Activated CD8-positive, alpha-beta memory T cell treated with anti-CD3 and anti-CD28 coated beads, Interleukin-2, amount 10 ng/mL, durations not matched to agents 7 days and 5 days (primary cell): ENCODE data around the gene POLR2A. TPM values are rescaled to one million over a fixed set of nuclear protein-coding genes. Genes with fewer than 3 reads are reported as not detected.

Source experiments
- ATAC-seq: fragments of 150-1000 bp; cut with Tn5 transposase; one replicate; pipeline ENCODE4 v1.10.0; 2021; ENCODE audit warnings: moderate library complexity
- CTCF ChIA-PET: fragments of 350-600 bp; sonication (Branson Sonifier 250); formaldehyde crosslinking; loops from one replicate; lab custom pipeline; 2021; ENCODE audit warnings: antibody characterized with exemption; lab: Charles Lee
- DNase-seq: peaks from one replicate; pipeline ENCODE4 v3.0.0-alpha.2; 2020
- H3K27ac Mint-ChIP-seq: one replicate; pipeline ENCODE4 v1.8.0; 2021; ENCODE audit warnings: mild to moderate bottlenecking, mixed read lengths
- H3K27me3 Mint-ChIP-seq: one replicate; pipeline ENCODE4 v1.8.0; 2021; ENCODE audit warnings: mixed read lengths
- H3K36me3 Mint-ChIP-seq: one replicate; pipeline ENCODE4 v1.8.0; 2021; ENCODE audit warnings: mild to moderate bottlenecking, mixed read lengths
- H3K4me1 Mint-ChIP-seq: one replicate; pipeline ENCODE4 v1.8.0; 2021; ENCODE audit warnings: mixed read lengths
- H3K4me3 Mint-ChIP-seq: one replicate; pipeline ENCODE4 v1.8.0; 2021; ENCODE audit warnings: mild to moderate bottlenecking, moderate library complexity, mixed read lengths
- H3K9me3 Mint-ChIP-seq: one replicate; pipeline ENCODE4 v1.8.0; 2022; ENCODE audit warnings: low read depth, mixed read lengths
- total RNA-seq, 2 experiments: library from RNA; stranded (reverse); gene quantifications; one replicate each; pipeline ENCODE4 v1.2.3, GENCODE V29; 2021

POLR2A gene
- total RNA-seq, 2 experiments from 2014 or later = 198 to 228 TPM

- Mint-ChIP-seq H3K27me3 (no peaks in the 10 kb centered on the region), H3K27ac (peak overlapping the region; percentile 74), H3K4me1 (peaks cover 67% of the 10 kb centered on the region), H3K36me3 (peaks cover 34% of the 10 kb centered on the region), H3K4me3 (peak overlapping the region; percentile 90), H3K9me3 (no peaks in the 10 kb centered on the region)
- CTCF ChIA-PET = interaction anchor here (0.7 to 3.9 kb wide), 8 partner anchors 10 to 130 kb away, joined by 3 to 41 read pairs (median 7); partner anchors contain the start of genes FGF11, SENP3 and TMEM102
- DNase-seq = no peak
- ATAC-seq = no peak
Measured at GRCh38 chr17:7486181-7486580, 2.0 kb downstream of the POLR2A start.

DNA sequence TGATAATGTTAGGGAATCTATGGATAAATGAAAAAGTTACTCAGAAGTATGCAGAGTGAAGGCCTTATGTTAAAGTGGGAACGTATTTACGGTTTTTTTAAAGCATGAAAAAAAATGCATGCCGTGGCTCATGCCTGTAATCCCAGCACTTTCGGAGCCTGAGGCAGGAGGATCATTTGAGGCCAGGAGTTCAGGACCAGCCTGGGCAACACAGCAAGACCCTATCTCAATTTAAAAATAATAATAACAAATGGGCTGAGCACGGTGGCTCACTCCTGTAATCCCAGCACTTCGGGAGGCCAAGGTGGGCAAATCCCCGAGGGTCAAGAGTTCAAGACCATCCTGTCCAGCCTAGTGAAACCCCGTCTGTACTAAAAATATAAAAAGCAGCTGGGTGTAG lies 6.0 kb downstream of the POLR2A start:
- Mint-ChIP-seq H3K4me1 (peaks cover 66% of the 10 kb centered on the region), H3K27ac (peak overlapping the region; percentile 16), H3K36me3 (peaks cover 55% of the 10 kb centered on the region), H3K9me3 (no peaks in the 10 kb centered on the region), H3K27me3 (no peaks in the 10 kb centered on the region), H3K4me3 (no peak overlapping the region)
- ATAC-seq (no peak), DNase-seq (no peak)
- CTCF ChIA-PET = interaction anchor here (1.0 to 3.1 kb wide), 3 partner anchors 25 to 70 kb away, joined by 3 to 12 read pairs (median 7); no protein-coding TSS in a partner anchor

- CTCF ChIA-PET = interaction anchor here (1.1 to 3.1 kb wide), 3 partner anchors 24 to 69 kb away, joined by 5 to 12 read pairs (median 7); no protein-coding TSS in a partner anchor
Measured at GRCh38 chr17:7491583-7491982, 7.4 kb downstream of the POLR2A start.

DNA sequence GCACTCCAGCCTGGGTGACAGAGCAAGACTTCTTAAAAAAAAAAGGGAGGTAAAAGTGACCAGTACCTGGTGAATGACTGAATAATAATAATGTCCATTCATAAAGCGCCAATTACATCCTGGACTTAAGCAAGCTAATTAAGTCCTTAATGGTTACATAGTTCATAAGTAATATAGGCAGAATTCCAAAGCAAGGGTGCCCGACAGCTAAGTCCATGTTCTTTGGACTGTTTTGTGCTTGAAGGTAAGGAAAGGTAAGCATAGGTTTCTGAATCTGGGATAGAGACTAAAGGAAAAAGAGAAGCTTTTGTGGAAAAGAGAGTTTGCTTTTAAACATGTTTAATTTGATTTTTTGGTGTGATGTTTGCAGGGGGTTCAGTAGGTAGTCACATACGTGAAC lies 9.8 kb downstream of the POLR2A start:
- peaks cover 38% of the 10 kb centered on the region for H3K4me1 Mint-ChIP-seq
- H3K4me3 Mint-ChIP-seq = no peak overlapping the region
- no peak overlapping the region for H3K27ac Mint-ChIP-seq
- CTCF ChIA-PET = interaction anchor here (2.0 kb wide), 1 partner anchor 193 kb away, joined by 5 read pairs; the partner anchor contains the start of gene TP53
- no peak for ATAC-seq
- H3K27me3 Mint-ChIP-seq = no peaks in the 10 kb centered on the region
- peaks cover 66% of the 10 kb centered on the region for H3K36me3 Mint-ChIP-seq
- H3K9me3 Mint-ChIP-seq = no peaks in the 10 kb centered on the region
- DNase-seq = no peak

More at GRCh38 chr17:7491583-7491982, 7.4 kb downstream of the POLR2A start:
- Mint-ChIP-seq H3K36me3 (peaks cover 58% of the 10 kb centered on the region), H3K27ac (peak overlapping the region; percentile 26), H3K27me3 (no peaks in the 10 kb centered on the region), H3K4me3 (no peak overlapping the region), H3K9me3 (no peaks in the 10 kb centered on the region), H3K4me1 (peaks cover 58% of the 10 kb centered on the region)
- ATAC-seq (no peak), DNase-seq (no peak)

GRCh38 chr17:7495906-7496434 lies 11.8 kb downstream of the POLR2A start:
- DNase-seq (no peak), ATAC-seq (no peak)
- Mint-ChIP-seq H3K27me3 (no peaks in the 10 kb centered on the region), H3K9me3 (no peaks in the 10 kb centered on the region), H3K4me1 (peaks cover 24% of the 10 kb centered on the region), H3K27ac (peak overlapping the region; percentile 55), H3K4me3 (no peak overlapping the region), H3K36me3 (peaks cover 72% of the 10 kb centered on the region)
- CTCF ChIA-PET = interaction anchor here (1.1 to 2.0 kb wide), 3 partner anchors 27 to 191 kb away, joined by 3 to 5 read pairs (median 4); partner anchors contain the start of gene TP53

DNA sequence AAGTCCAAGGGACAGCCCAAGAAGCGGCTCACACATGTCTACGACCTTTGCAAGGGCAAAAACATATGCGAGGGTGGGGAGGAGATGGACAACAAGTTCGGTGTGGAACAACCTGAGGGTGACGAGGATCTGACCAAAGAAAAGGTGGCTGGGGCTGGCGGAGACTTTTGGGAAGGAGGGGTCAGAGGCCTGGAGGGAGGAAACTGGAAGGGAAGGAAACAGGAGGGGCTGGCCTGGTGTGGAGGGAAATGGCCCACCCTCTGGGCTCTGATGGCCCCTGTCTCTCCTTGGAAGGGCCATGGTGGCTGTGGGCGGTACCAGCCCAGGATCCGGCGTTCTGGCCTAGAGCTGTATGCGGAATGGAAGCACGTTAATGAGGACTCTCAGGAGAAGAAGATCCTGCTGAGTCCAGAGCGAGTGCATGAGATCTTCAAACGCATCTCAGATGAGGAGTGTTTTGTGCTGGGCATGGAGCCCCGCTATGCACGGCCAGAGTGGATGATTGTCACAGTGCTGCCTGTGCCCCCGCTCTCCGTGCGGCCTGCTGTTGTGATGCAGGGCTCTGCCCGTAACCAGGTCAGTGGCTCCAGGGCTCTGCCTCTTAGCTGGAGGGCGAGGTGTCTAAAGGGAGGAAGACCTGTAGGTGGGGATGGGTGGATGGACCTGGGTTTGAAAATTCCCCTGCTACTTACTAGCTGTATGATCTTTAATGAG lies 12.5 kb downstream of the POLR2A start:
- Mint-ChIP-seq H3K36me3 (peaks cover 76% of the 10 kb centered on the region), H3K27ac (no peak overlapping the region), H3K9me3 (no peaks in the 10 kb centered on the region), H3K4me3 (no peak overlapping the region), H3K4me1 (peaks cover 21% of the 10 kb centered on the region), H3K27me3 (no peaks in the 10 kb centered on the region)
- DNase-seq = no peak
- CTCF ChIA-PET = interaction anchor here (1.1 to 1.6 kb wide), 3 partner anchors 18 to 64 kb away, joined by 3 to 4 read pairs (median 3); no protein-coding TSS in a partner anchor
- no peak for ATAC-seq

DNA sequence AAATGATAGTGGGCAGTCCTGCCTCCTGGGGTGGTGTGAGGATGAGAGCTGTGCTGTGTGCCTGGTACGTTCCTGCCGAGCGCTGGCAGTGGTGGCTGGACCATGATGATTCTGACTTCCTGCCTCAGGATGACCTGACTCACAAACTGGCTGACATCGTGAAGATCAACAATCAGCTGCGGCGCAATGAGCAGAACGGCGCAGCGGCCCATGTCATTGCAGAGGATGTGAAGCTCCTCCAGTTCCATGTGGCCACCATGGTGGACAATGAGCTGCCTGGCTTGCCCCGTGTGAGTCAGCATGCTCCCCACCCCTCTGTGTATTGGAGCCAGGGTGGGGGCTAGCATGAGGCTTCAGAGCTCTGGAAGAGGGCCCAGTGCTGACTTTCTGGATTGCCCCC lies 13.1 kb downstream of the POLR2A start:
- no peak overlapping the region for H3K27ac Mint-ChIP-seq
- H3K36me3 Mint-ChIP-seq = peaks cover 75% of the 10 kb centered on the region
- no peaks in the 10 kb centered on the region for H3K9me3 Mint-ChIP-seq
- H3K4me3 Mint-ChIP-seq = no peak overlapping the region
- DNase-seq = no peak
- peaks cover 17% of the 10 kb centered on the region for H3K4me1 Mint-ChIP-seq
- CTCF ChIA-PET = interaction anchor here (1.1 kb wide), 1 partner anchor 17 kb away, joined by 3 read pairs; no protein-coding TSS in a partner anchor
- no peaks in the 10 kb centered on the region for H3K27me3 Mint-ChIP-seq
- no peak for ATAC-seq

DNA sequence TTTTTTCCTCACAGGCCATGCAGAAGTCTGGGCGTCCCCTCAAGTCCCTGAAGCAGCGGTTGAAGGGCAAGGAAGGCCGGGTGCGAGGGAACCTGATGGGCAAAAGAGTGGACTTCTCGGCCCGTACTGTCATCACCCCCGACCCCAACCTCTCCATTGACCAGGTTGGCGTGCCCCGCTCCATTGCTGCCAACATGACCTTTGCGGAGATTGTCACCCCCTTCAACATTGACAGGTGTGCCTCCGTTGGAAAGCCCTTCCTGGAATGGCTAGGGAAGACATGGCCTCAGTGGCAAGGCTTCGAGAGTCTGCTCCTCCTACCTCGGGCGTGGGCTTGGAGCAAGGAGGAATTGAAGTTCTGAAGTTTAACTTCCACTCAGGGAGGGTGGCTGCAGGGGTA lies 13.5 kb downstream of the POLR2A start:
- Mint-ChIP-seq H3K36me3 (peaks cover 79% of the 10 kb centered on the region), H3K9me3 (no peaks in the 10 kb centered on the region), H3K27me3 (no peaks in the 10 kb centered on the region), H3K4me1 (peaks cover 15% of the 10 kb centered on the region), H3K27ac (no peak overlapping the region), H3K4me3 (no peak overlapping the region)
- CTCF ChIA-PET = interaction anchor here (1.1 kb wide), 1 partner anchor 17 kb away, joined by 3 read pairs; no protein-coding TSS in a partner anchor
- DNase-seq = no peak
- ATAC-seq = no peak

DNA sequence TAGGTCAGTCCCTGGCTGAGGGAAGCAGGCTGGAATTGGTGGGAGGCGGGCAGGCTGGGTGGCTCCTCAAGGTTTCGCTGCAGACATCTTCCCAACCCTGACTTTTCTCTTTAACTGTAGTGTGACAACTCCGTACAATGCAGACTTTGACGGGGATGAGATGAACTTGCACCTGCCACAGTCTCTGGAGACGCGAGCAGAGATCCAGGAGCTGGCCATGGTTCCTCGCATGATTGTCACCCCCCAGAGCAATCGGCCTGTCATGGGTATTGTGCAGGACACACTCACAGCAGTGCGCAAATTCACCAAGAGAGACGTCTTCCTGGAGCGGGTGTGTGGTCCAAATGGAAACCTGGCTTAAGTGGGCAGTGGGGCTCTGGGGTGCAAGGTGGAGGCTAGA lies 15.0 kb downstream of the POLR2A start:
- H3K36me3 Mint-ChIP-seq = peaks cover 79% of the 10 kb centered on the region
- no peak overlapping the region for H3K4me3 Mint-ChIP-seq
- H3K4me1 Mint-ChIP-seq = peaks cover 4% of the 10 kb centered on the region
- ATAC-seq (no peak), DNase-seq (no peak)
- CTCF ChIA-PET = interaction anchor here (1.0 kb wide), 1 partner anchor 62 kb away, joined by 3 read pairs; no protein-coding TSS in a partner anchor
- no peaks in the 10 kb centered on the region for H3K27me3 Mint-ChIP-seq
- H3K27ac Mint-ChIP-seq = no peak overlapping the region
- no peaks in the 10 kb centered on the region for H3K9me3 Mint-ChIP-seq

GRCh38 chr17:7501729-7502128 lies 17.6 kb downstream of the POLR2A start:
- Mint-ChIP-seq H3K27ac (no peak overlapping the region), H3K4me1 (no peaks in the 10 kb centered on the region), H3K9me3 (no peaks in the 10 kb centered on the region), H3K36me3 (peaks cover 73% of the 10 kb centered on the region), H3K4me3 (no peak overlapping the region), H3K27me3 (no peaks in the 10 kb centered on the region)
- ATAC-seq (no peak), DNase-seq (no peak)
- CTCF ChIA-PET = no interaction called here

- DNase-seq = no peak
- peaks cover 70% of the 10 kb centered on the region for H3K36me3 Mint-ChIP-seq
- H3K27me3 Mint-ChIP-seq = no peaks in the 10 kb centered on the region
- CTCF ChIA-PET = interaction anchor here (1.1 kb wide), 1 partner anchor 23 kb away, joined by 3 read pairs; the partner anchor contains the start of gene ZBTB4
- no peak for ATAC-seq
- no peaks in the 10 kb centered on the region for H3K9me3 Mint-ChIP-seq
- no peaks in the 10 kb centered on the region for H3K4me1 Mint-ChIP-seq
- no peak overlapping the region for H3K27ac Mint-ChIP-seq
- H3K4me3 Mint-ChIP-seq = no peak overlapping the region
Measured at GRCh38 chr17:7502171-7502847, 18.1 kb downstream of the POLR2A start.

DNA sequence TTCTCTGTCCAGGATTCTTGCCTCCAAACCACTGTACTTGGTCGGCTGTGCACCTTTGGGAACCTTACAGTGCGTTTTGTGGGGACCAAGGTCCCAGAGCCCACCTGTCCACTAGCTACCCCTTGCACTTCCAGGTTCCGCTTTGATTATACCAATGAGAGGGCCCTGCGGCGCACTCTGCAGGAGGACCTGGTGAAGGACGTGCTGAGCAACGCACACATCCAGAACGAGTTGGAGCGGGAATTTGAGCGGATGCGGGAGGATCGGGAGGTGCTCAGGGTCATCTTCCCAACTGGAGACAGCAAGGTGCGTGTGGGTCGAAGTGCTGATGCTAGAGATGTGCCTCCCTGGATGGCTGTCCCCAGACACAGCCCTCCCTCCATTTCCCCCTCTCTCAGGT lies 18.8 kb downstream of the POLR2A start:
- H3K27me3 Mint-ChIP-seq = no peaks in the 10 kb centered on the region
- peaks cover 66% of the 10 kb centered on the region for H3K36me3 Mint-ChIP-seq
- CTCF ChIA-PET = interaction anchor here (1.1 kb wide), 1 partner anchor 23 kb away, joined by 3 read pairs; the partner anchor contains the start of gene ZBTB4
- ATAC-seq (peak; percentile 28), DNase-seq (no peak)
- no peaks in the 10 kb centered on the region for H3K9me3 Mint-ChIP-seq
- no peaks in the 10 kb centered on the region for H3K4me1 Mint-ChIP-seq
- H3K4me3 Mint-ChIP-seq = no peak overlapping the region
- H3K27ac Mint-ChIP-seq = no peak overlapping the region

DNA sequence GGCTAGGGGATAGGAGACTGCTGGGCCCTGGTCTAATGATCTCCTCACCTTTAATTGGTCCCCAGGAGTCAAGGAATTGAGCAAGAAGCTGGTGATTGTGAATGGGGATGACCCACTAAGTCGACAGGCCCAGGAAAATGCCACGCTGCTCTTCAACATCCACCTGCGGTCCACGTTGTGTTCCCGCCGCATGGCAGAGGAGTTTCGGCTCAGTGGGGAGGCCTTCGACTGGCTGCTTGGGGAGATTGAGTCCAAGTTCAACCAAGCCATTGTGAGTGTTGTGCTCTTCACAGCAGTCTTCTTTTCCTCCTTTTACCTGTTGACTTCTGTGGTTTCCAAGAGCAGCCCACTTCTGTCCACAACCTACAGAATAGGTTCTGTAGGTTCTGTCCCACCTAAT lies 19.4 kb downstream of the POLR2A start:
- Mint-ChIP-seq H3K4me1 (no peaks in the 10 kb centered on the region), H3K27ac (no peak overlapping the region), H3K4me3 (no peak overlapping the region), H3K27me3 (no peaks in the 10 kb centered on the region), H3K36me3 (peaks cover 67% of the 10 kb centered on the region), H3K9me3 (no peaks in the 10 kb centered on the region)
- ATAC-seq (no peak), DNase-seq (no peak)
- CTCF ChIA-PET = no interaction called here
